ENCODE results near the gene SULT1A1.
"Not testable (repeated sequence)": the region's sequence is repeated elsewhere in the genome, so short reads cannot be mapped to it uniquely, and the experiment has no call there.

SULT1A1 gene

DNA sequence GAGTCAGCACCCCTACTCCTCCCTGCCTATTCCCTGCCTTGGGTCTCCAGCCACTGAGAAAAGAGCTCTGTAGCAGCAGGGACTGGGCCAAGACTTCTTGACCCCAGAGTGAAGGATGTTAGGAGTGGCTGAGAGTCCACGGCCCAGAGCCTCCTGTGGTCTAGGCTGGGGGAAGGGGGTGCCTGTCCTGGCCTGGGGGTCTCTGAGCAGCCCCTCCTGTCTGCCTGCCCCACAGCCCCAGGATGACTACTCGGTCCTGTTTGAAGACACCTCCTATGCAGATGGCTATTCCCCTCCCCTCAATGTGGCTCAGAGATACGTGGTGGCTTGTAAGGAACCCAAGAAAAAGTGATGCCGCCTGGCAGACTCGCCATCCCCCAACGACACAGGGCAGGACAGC, 18.5 kb downstream of the SULT1A1 start:
- no peak for DNase-seq (ENCODE audit: low read depth in 2 of 2, low spot score in 1 of 2)

DNA sequence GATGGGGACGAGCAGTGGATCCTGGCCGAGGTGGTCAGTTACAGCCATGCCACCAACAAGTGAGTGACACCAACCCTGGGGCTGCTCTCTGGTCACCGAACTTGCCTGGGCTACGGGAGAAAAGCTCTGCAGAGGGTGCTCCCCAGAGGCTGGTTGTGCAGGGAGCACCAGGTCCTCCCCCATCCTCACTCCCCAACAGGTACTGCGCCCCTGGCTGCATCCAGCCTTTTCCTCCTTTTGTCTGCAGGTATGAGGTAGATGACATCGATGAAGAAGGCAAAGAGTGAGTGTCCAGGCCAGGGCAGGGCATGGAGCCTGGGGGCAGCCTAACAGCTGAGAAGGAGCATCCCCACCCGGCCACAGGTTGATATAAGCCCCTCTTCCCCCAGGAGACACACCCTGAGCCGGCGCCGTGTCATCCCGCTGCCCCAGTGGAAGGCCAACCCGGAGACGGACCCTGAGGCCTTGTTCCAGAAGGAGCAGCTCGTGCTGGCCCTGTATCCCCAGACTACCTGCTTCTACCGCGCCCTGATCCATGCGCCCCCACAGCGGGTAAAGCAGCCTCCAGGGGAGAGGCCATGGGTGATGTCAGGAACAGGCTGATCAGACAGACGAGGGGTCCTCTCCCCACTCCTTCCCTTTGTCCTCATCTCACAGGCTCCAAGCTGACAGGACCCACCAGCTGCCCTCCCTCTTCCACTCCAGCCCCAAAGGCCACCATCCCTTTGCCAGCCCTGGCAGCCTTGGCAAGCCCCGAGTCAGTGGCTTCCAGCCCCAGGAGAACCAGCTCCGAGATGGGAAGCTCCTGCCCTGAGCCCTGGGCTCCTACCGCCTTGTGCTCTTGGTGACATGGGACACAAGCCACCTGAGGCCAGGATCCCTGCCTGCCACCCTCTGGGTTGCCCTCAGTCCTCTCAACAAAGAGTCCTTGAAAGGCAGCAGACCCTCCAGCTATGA, 19.2 kb downstream of the SULT1A1 start:
- DNase-seq (ENCODE audit: low read depth in 2 of 2, low spot score in 1 of 2), result no peak

DNA sequence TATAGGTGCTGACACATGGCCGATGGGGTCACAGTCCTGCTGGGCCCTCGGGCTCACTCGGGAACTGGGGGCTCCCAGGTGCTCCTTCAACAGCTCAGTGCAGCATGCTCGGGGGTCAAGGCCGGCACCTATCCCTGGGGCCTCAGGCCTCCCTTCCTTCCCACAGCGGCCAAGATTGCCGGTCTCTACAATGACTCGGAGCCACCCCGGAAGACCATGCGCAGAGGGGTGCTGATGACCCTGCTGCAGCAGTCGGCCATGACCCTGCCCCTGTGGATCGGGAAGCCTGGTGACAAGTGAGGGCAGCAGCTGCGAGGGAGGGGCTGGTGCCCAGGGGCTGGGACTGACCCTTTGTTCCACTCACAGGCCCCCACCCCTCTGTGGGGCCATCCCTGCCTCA, 19.9 kb downstream of the SULT1A1 start:
- no peak for DNase-seq (ENCODE audit: low read depth in 2 of 2, low spot score in 1 of 2)

DNA sequence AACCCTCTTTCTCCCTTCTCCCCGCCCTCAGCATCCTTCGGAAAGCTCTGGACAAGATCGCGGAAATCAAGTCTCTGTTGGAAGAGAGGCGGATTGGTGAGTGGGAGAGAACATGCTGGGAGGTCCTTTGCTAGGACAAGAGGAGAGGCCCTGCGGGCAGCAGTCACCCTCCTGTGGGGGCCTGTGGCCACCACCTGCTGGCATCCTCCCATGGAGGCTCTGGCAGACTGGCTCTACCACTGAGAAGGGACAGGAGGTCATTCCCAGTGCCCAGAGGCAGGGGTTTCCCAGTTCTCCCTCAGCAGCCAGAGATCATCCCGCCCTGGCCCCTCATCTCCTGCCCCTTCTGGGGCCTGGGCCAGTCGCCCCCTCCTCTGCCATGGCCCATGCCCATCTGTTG, 20.8 kb downstream of the SULT1A1 start:
- DNase-seq (ENCODE audit: low read depth in 2 of 2, low spot score in 1 of 2), result no peak

DNA sequence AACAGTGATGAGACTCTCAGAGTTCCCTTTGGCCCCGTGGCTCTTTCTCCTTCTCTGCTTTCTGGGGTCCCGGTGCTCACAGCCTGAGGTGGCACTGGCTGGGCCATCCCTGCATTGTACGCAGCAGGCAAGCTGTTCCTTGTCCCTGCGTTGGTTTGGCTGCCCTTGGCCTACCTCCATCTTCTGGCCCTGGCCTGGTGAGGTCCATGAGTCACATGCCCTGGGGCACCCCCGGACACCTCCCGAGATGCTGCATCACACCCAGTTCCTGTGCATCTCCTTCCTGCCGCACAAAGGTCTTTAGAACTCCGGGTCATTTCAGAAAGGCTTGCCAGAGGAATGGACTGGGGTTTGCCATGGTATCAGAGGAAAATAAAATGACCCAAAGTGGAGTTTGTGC, 22.5 kb downstream of the SULT1A1 start:
- no peak for DNase-seq (ENCODE audit: low read depth in 2 of 2, low spot score in 1 of 2)

DNA sequence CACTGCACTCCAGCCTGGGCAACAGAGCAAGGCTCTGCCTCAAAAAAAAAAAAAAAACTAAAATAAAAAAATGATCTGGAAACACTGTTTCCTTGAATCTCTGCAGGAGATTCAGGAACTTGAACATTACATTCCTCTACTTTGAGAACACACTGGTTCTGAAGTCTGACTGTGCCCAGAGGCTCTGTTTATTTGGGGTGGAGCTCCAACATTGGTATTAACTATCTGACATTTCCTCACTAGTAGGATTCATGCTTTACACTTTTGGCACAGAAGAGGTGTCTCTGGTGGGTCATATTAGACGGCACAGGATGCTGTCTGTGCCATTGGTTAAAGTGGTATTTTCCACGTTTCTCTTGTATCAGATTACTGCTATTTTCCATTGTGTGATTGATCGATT, 23.4 kb downstream of the SULT1A1 start:
- DNase-seq (ENCODE audit: low read depth in 2 of 2, low spot score in 1 of 2), result no peak

DNA sequence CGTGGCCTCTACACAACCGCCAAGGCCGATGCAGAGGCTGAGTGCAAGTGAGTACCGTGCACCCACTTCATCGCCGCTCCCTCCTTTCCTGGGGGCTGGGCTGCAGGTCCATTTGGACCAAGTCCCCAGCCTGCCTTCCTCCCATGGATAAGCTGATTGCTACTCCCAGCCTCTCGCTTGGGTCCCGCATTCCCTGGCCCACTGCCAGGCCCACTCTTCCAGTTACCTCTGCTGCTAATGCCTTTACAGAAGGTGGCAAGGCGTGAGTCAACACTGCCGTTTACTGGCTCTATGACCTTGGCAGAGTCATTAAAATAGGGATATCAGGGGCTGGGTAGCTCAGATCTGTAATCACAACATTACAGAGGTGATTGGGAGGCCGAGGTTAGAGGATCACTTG, 24.2 kb downstream of the SULT1A1 start:
- no peak for DNase-seq (ENCODE audit: low read depth in 2 of 2, low spot score in 1 of 2)

DNA sequence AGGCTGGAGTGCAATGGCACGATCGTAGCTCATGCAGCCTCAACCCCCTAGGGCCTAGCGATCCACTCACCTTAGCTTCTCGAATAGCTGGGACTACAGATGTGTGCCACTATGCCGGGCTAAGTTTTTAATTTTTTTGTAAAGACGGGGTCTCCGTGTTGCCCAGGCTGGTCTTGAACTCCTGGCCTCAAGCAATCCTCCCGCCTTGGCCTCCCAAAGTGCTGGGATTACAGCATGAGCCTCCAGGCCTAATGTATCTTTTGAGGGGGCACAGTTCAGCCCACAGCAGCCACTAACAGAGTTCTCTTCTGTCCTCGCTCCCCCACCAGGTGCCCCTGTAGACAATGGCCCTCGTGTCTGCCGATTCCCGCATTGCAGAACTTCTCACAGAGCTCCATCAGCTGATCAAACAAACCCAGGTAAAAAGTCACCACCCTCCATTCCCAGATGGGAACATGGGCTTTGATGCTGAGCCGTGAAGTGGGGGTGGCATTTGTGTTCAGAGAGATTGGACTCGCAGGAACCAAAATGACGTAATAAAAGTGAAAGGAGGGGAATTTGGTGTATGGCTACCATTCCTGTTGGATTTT, 29.0 kb downstream of the SULT1A1 start:
- DNase-seq (ENCODE audit: low read depth in 2 of 2, low spot score in 1 of 2), result no peak

DNA sequence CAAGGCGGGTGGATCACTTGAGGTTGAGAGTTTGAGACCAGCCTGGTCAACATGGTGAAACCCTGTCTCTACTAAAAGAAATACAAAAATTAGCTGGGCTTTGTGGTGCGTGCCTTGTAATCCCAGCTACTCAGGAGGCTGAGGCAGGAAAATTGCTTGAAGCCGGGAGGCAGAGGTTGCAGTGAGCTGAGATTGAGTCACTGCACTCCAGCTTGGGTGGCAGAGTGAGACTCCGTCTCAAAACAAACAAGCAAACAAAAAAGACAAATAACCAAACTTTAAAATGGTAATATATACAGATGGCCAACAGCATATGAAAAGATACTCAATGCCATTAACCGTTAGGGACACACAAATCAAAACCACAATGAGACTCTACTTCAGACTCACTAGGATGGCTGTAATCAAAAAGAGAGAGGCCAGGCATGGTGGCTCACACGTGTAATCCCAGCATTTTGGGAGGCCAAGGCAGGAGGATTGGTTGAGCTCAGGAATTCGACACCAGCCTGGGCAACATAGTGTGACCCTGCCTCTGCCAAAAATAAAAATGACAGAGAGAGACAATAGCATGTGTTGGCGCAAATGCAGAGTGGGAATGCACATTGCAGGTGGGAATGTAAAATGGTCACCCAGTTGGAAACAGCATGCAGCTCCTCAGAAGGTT, 34.3 kb downstream of the SULT1A1 start:
- no peak for DNase-seq (ENCODE audit: low read depth in 2 of 2, low spot score in 1 of 2)

DNA sequence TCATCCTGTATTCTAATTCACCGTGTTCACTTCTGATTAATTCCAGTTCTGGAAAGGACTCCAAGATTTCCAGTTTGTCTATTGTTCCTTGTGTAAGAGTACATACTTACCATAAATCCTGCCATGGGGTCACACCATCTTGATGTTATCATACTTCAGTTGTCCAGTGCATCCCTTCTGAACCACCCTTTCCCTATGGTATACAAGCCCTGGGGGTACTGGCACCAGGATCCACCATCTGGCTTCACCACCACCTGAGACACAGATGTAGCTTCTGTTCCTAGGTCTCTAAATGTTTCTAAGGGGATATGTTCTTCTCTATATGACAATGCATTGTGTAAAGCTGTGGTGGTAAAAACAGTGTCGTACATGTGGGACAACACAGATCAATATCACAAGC, 34.9 kb downstream of the SULT1A1 start:
- no peak for DNase-seq (ENCODE audit: low read depth in 2 of 2, low spot score in 1 of 2)

DNA sequence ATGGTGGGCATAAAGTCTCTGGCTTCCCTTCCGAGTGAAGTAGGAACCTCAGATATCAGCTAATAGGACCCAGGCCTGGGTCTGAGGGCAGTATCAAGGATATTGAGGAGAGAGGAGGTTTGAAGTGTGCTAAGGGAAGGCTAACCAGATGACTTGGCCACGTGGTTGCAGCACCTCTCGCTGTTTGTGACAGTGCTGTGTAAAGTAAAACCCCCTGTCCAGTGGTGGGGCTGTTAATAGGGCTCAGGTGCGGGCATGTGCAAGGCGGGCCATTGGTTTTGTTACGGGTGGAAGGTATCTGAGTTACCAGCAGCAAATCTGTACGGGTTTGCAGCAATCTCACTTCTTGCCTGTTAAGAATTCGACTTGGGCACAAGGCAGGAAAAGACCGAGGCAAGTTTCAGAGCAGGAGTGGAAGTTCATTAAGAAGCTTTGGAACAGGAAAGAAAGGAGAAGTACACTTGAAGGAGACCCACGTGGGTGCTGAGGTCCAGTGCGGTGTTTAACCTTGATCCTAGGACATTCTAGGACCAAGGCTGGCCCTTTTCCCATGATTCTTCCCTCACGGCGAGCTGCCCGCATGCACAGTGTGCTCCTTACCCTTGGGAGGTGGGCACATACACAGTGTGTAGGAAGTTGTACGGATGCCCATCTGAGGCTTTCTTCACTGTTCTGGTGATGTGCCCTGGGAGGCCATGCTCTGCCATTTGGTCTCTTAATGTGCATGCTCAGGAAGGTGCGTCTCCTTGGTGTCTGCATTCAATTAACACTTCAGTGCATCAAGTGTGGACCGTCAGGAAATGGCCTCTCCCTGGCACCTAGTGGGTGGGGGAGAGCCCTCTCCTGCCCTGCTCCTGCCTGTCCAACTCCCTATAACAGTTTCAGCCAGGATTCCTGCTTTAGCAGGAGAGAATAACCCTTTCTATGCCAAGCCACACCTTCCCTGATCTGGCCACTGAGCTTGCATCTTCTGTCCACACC, 35.8 kb downstream of the SULT1A1 start:
- no peak for DNase-seq (ENCODE audit: low read depth in 2 of 2, low spot score in 1 of 2)

DNA sequence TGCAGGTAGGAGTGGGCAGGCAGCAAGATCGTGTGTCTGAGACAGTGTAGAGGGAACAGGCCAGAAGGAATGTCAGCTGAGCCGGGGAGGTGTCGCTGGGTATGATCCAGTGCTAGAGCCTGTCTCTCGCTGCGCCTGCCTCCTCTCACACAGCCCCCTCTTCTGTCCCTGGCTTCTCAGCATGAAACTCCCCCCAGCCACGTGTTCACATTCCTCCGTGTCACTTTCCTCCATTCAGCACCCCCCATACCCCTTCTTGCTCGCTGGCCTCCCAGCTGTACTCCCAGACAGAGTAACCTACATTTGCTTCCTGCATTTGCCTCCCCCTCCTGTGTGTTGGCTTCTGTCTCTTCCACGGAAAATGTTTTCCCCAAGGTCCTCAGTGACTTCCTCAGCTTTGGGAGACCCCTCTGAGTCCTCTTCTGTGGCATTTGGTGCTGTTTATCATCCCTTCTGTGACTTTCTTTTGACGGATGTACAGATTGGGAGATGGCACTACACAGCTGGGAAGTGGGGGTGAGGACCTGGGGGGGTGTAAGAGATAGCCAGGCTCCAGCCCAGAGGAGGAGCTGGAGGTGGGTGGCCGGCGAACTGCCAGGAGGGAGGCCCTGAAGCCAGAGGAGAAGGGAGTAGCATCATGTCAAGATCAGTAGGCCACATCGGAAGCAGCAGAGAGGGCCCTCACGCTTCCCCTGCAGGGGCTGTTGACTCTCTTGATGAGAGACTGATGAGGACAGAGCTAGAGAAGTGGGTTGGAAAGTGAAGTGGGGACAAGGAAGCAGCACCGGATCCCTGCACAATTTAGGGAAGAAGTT, 36.9 kb downstream of the SULT1A1 start:
- no peak for DNase-seq (ENCODE audit: low read depth in 2 of 2, low spot score in 1 of 2)

DNA sequence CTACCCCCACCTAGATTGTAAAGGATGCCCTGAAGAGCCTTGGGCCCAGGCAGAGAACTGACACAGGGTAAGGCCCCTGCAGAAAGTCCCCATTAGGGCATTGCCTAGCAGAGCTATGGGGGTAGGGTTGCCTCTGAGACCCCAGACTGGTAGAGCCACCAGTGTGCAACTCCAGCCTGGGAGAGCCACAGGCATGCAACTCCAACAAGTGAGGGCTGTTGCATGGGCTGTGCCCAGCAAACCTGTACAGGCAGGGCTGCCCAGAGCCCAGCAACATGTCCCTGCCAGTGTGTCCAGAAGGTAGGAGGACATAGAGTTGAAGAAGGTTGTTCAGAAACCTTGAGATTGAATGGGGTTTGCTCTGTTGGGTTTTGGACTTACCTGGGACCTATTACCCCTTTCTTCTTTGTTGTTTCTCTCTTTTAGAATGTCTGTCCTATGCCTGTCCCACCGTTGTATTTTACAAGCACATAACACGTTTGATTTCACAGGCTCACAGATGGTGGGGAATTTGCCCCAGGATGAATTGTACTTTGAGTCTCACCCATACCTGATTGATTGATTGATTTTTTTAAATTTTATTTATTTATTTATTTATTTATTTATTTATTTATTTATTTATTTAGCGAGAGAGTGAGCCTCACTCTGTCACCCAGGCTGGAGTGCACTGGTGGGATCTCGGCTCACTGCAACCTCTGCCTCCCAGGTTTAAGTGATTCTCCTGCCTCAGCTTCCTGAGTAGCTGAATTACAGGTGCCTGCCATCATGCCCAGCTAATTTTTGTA, 39.7 kb downstream of the SULT1A1 start:
- DNase-seq (ENCODE audit: low read depth in 2 of 2, low spot score in 1 of 2), result no peak

DNA sequence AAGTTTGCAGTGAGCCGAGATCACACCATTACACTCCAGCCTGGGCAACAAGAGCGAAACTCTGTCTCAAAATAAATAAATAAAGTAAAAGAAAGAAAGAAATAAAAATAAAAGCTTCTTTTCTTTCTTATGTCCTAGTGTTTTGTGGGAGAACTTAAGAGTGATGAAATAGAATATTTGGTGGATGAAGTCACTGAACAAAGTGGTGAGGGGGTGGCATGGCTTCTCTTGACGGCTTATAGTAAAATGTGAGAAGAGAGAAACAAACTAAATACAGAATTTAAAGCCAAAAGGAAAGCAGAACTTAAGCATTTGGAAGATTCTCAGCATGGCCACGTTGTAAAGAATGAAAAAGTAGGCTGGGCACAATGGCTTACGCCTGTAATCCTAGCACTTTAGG, 40.8 kb downstream of the SULT1A1 start:
- DNase-seq (ENCODE audit: low read depth in 2 of 2, low spot score in 1 of 2), result no peak

DNA sequence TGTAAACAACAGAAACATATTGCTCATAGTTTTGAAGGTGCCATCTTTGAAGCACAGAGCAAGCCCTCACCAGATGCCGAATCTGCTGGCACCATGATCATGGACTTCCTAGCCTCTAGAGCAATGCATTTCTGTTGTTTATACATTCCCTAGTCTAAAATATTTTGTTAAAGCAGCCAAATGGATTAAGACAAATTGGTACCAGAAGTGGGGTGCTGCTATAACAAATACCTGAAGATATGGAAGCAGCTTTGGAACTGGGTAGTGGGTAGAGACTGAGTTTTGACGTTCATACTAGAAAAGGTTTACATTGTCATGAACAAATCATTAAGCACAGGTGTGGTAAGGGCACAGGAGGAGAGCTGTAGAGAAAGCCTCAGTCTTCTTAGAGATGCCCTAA, 42.6 kb downstream of the SULT1A1 start:
- DNase-seq (ENCODE audit: low read depth in 2 of 2, low spot score in 1 of 2), result no peak

DNA sequence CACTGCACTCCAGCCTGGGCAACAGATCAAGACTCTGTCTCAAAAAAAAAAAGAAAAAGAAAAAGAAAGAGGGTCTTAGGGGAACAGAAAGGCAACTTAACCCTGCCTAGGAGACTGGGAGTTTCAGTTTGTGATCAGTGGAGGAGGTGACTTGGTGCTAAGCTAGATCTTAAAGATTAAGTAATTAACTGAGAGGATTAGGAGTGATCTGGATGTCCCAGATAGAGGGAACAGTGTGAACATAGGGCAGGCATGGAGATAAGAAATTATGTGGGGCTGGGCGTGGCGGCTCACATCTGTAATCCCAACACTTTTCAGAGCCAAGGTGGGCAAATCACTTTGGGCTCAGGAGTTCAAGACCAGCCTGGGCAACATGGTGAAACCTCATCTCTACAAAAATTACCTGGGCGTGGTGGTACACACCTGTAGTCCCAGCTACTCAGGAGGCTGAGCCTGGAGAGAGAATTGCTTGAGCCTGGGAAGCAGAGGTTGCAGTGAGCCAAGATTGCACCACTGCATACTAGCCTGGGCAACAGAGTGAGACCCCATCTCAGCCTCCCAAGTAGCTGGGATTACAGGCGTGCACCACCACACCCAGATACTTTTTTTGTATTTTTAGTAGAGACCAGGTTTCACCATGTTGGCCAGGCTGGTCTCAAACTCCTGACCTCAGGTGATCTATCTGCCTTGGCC, 43.5 kb downstream of the SULT1A1 start:
- not testable (repeated sequence) for DNase-seq (ENCODE audit: low read depth in 2 of 2, low spot score in 1 of 2)

DNA sequence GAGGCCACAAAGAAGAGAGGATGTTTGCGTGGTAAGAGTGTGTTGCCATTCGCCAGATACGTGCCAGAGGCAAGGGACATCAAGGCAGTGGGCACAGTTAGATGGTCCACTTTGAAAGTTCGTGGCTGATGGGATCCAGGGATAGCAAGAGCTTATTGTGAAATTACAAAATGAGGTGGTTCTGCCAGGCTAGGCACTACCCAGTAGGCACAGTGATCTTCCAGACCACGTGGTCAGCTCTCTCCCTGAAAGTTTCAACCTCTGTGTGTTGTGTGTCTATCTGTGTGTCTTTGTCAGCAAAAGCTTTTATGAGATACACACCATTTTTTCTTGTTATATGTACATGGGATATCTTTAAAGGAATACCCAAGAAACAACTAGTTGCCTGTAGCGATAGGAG, 46.6 kb downstream of the SULT1A1 start:
- no peak for DNase-seq (ENCODE audit: low read depth in 2 of 2, low spot score in 1 of 2)

DNA sequence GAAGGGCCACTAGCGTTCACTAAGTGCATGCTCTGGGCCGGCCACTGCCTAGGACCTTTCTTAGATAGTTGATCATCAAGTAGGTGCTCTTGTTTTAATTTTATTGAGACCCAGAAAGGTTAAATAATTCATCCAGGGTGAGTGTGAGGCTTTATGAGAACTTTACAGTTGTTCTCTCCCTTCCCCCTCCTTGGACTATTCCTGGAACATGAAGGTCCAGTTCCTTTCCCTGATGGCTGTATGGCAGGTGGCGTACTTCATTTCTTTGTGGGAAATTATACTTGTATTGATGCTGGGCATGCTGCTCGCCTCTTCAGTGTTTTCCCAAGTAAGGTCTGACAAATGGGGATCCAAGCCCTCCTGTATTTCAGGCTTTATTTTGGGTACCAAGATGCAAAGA, 47.6 kb downstream of the SULT1A1 start:
- DNase-seq (ENCODE audit: low read depth in 2 of 2, low spot score in 1 of 2), result no peak

All from stimulated activated CD8-positive, alpha-beta memory T cell treated with anti-CD3 and anti-CD28 coated beads, Interleukin-4, amount 100 ng/mL, for 4 hours (primary cell).